Right hindlimb (tissue), 1 donor: ENCODE measurements around the gene ONECUT2.

Experiments used
- DNase-seq: peaks from one replicate; pipeline ENCODE4 v3.0.0-alpha.2; 2018

Gene ONECUT2

GRCh38 chr18:57431467-57432080, 3.6 kb upstream of the ONECUT2 start:
- no peak for DNase-seq

- DNase-seq: no peak
Measured at GRCh38 chr18:57432140-57432539, 3.0 kb upstream of the ONECUT2 start.

- DNase-seq: no peak
Measured at GRCh38 chr18:57432751-57433400, 2.3 kb upstream of the ONECUT2 start.

- DNase-seq: no peak
Measured at GRCh38 chr18:57433482-57433881, 1.7 kb upstream of the ONECUT2 start.

DNA sequence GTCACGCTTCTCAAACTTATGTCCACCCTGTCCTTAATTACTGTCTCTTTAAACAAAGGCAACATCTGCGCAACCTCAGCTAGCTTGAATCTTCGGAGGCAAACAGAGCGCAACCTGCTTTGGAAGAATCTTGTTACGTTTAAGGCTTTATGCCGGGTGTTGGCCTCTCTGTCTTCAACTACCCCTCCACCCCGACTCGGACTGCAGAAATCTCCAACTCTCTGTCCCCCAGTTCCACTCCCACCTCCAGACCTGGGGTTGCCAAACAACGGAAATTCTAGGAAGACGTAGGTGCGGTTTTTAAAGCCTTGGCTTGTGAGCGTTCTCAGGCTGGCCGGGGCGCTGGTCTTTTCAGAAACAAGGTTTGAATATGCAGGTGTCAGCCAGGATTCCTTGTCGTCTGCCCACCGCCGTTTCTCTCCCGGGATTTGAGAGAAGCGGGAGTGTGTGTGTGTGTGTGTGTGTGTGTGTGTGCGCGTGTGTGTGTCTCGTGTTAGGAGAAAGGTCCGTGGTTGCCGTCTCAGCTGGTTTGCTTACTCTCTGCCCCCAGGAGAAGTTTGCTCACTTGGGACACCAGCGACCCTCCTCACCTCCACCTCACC, 1.1 kb upstream of the ONECUT2 start:
- DNase-seq: no peak

- no peak for DNase-seq
Measured at GRCh38 chr18:57435846-57436190, 644 bp downstream of the ONECUT2 start.

- DNase-seq: no peak
Measured at GRCh38 chr18:57436191-57436964, 1.2 kb downstream of the ONECUT2 start.

- DNase-seq: no peak
Measured at GRCh38 chr18:57436965-57437333, 1.8 kb downstream of the ONECUT2 start.

DNA sequence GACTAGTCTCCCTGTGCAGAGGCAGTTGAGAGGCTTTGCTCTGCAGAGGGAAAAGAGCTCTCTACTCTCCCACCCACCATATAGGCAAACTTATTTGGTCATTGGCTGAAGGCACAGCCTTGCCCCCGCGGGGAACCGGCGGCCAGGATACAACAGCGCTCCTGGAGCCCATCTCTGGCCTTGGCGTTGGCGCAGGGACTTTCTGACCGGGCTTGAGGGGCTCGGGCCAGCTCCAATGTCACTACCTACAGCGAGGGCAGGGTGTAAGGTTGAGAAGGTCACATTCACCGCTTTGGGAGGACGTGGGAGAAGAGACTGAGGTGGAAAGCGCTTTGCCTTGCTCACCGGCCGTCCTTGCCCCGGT, 2.2 kb downstream of the ONECUT2 start:
- DNase-seq: no peak

DNA sequence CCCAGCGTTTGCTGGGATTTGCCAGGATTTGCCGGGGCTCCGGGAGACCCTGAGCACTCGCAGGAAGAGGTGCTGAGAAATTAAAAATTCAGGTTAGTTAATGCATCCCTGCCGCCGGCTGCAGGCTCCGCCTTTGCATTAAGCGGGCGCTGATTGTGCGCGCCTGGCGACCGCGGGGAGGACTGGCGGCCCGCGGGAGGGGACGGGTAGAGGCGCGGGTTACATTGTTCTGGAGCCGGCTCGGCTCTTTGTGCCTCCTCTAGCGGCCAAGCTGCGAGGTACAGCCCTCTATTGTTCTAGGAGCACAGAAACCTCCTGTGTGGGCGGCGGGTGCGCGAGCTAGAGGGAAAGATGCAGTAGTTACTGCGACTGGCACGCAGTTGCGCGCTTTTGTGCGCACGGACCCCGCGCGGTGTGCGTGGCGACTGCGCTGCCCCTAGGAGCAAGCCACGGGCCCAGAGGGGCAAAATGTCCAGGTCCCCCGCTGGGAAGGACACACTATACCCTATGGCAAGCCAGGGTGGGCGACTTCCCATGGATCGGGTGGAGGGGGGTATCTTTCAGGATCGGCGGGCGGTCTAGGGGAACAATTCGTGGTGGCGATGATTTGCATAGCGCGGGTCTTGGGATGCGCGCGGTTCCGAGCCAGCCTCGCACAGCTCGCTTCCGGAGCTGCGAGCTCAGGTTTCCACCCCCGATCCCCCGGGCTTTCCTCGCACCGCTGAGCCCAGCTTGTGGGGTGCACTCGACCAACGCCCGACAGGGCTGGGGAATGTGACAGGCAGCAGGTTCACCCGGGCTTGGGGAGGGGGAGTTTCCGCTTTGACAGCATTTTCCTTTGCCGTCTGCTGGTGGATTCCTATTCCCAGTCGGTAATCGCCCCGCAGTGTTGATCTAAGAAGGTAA, 2.8 kb downstream of the ONECUT2 start:
- peak; percentile 43 for DNase-seq

- no peak for DNase-seq
Measured at GRCh38 chr18:57438743-57439608, 3.8 kb downstream of the ONECUT2 start.

- no peak for DNase-seq
Measured at GRCh38 chr18:57439609-57439968, 4.4 kb downstream of the ONECUT2 start.

DNA sequence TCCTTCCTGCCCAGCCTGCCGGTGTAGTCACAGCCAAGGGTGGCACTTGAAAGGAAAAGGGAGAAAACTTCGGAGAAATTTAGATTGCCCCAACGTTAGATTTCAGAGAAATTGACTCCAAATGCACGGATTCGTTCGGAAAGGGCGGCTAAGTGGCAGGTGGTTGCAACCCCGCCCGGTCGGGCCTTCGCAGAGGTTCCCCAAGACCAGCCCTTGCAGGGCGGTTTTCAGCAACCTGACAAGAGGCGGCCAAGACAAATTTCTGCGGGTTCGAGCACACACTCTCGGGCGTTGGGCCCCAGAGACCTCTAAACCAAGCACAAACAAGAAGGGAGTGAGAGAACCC, 4.8 kb downstream of the ONECUT2 start:
- no peak for DNase-seq

DNA sequence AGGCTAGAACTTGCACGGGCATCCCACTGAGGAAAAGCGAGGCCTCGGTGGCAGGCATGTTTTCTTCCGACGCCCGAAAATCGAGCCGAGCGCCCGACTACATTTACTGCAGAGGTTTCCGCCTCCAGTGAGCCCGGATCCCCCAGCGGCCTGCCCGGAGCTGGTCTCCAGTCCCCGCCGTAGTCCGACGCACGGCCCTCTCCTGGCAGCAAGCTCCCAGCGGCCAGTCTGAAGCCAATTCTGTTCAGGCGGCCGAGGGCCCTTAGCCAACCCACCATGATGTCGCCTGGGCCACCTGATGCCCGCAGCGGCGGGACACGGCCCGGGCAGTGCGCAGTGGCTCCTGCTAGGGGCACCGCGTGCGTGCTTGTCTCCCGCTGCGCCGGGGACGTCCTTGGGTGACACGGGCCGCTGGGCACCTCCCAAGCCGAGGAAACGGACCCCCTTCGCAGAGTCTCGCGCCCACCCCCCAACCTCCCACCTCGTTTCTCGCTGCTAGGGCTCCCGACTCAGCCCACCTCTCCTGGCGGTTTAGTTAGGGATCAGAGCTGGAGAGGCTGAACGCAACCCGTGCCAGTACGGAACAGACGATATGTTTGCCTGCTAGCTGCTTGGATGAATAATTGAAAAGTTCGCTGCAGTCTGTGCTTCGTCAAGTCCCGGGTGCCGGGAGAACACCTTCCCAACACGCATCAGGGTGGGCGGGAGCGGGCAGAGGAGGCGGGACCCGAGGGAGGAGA, 5.3 kb downstream of the ONECUT2 start:
- no peak for DNase-seq

GRCh38 chr18:57441071-57441794, 6.1 kb downstream of the ONECUT2 start:
- no peak for DNase-seq

DNA sequence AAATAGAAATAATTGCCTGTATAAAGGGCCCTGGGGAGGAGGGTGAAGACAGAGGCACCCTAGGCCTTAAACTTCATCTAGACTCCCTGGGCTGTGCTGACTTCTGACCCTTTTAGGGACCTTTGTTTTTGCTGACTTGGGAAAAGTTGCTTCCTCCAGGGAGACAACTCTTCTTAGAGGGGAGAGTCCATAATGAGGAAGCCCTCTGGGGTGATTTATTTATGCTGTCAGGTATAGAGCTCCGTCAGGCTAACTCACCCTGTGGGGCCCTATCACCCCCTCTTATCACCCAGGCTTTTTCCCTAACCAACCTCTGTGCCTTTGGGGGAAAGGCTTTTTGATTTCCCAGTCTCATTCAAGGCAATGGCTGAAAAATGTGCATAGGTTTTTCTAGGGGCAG, 8.1 kb downstream of the ONECUT2 start:
- DNase-seq: no peak

- no peak for DNase-seq
Measured at GRCh38 chr18:57443702-57444101, 8.5 kb downstream of the ONECUT2 start.

DNA sequence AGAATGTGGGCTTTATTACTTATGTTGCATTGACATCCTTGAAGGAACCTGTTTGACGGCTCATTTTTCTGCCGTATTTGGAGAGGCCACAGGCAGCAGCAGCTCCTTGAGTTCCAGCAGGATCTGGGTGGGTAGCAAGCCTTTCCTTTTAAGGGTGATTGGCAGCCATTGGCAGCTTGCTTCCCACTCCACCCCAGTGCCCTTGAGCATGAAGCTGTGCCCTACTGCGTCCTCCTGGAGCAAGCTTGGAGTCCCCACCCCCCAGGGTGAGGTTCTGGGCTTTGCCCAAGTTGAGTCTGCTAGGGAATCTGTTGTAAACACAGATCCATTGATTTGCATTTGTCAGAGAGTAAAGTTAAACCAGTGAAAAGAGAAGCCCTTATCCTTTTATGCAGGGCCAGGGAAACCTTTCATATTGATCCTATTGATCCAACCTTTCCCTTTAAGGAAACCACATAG, 9.2 kb downstream of the ONECUT2 start:
- no peak for DNase-seq

DNA sequence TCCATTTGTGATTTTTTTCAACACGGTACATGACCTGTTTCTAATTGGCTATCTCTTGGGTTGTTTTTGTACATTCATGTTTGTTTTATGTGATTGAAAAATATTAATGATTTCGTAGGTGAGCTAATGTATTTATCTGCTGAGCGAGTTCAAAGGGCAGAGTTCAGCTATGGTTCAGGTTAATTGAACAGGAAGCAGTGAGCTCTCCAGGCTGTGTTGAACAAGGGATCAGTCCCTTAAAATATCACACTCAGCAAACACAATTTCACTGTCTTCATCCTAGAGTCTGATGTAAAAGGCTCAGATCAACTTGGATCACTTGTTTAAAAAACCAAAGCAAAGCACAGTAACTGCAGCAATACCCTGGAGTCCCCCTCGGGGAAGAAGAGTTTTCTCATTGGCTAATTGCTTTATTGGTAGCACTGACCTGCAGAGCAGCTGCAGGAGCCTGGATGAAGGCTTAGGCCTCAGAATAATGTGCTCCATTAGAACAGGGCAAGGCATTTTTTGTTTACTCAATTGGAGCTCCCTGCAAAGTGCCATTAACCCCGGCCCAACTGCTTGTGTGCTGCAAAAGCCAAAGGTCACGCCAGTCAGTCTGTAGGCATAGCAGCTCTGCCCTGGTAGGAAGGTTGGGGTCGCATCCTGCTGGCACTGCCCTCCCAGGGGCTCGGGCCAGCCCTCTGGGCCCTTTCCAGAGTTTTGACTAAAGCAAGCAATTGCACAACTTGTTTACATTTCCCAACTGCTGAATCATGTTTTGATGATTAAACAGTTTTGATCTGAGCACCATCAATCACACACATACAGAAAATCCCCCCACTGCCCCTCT, 10.5 kb downstream of the ONECUT2 start:
- no peak for DNase-seq

DNA sequence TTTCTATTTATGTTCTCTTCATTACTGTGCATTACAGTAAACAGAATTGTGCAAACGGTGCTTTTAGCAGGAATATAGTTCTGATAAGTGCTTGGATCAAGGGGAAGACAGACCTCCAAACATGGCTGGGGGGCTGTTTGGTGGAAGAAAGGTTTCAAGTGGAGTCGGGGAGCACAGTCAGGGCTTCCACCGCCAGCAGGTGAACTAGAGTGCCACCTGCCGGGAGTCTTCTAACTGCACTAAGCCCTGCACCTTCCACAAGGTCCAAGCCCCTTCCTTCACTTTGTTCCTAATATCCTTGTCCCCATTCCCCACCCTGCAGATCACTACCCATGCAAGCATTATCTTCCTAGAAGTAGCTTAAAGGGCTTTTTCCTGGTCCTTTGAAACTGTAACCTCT, 11.1 kb downstream of the ONECUT2 start:
- no peak for DNase-seq
